Skeletal muscle tissue (tissue), 4 donors: ENCODE results near the gene PDE4D. TPM values are rescaled to one million over a fixed set of nuclear protein-coding genes. Genes with fewer than 3 reads are reported as not detected.
A peak's percentile ranks its signal among the peaks of the same experiment; 100 is the strongest.
"Not testable (repeated sequence)": the region's sequence is repeated elsewhere in the genome, so short reads cannot be mapped to it uniquely, and the experiment has no call there.

Experiments
- H3K27ac ChIP-seq: one replicate; pipeline ENCODE4 v1.7.0; 2013; ENCODE audit warnings: mild to moderate bottlenecking, low read depth, low read length, inconsistent platforms
- H3K27me3 ChIP-seq, 3 donors: one replicate each; pipeline ENCODE4 v1.7.0; 2013; ENCODE audit warnings: low read length in 3 of 3; ENCODE audit not compliant: control insufficient read depth in 3 of 3, insufficient read depth in 3 of 3
- H3K36me3 ChIP-seq, 3 donors: one replicate each; pipeline ENCODE4 v1.7.0; 2013; ENCODE audit warnings: low read length in 3 of 3; ENCODE audit not compliant: control insufficient read depth in 3 of 3, insufficient read depth in 3 of 3
- H3K4me1 ChIP-seq, 3 donors: one replicate each; pipeline ENCODE4 v1.7.0; 2013; ENCODE audit warnings: low read length in 3 of 3, mild to moderate bottlenecking in 3 of 3; ENCODE audit not compliant: control insufficient read depth in 3 of 3, insufficient read depth in 3 of 3
- H3K4me3 ChIP-seq, 3 donors: one replicate each; pipeline ENCODE4 v1.7.0; 2013; ENCODE audit warnings: low read length in 3 of 3
- H3K9ac ChIP-seq, 3 donors: one replicate each; pipeline ENCODE4 v1.7.0; 2013; ENCODE audit warnings: low read length in 3 of 3, mild to moderate bottlenecking in 3 of 3, moderate library complexity in 2 of 3, low read depth in 1 of 3
- H3K9me3 ChIP-seq, 3 donors: one replicate each; pipeline ENCODE4 v1.7.0; 2013; ENCODE audit warnings: low read length in 3 of 3; ENCODE audit not compliant: control insufficient read depth in 3 of 3
- total RNA-seq: library from RNA; depleted of rRNA; stranded (reverse); fragments of >200 nt; gene quantifications from one replicate; pipeline ENCODE4 v1.2.3, GENCODE V29; 2014
- donor health status: Osteomylitis.

PDE4D gene
- total RNA-seq, 1 donor from 2014 or later: 59.0 TPM

GRCh38 chr5:59756373-59757035 lies 137.0 kb downstream of the PDE4D start:
- Histone ChIP-seq H3K9me3 (no peaks in the 10 kb centered on the region), H3K27me3 (no peaks in the 10 kb centered on the region), H3K4me3 (no peak overlapping the region), H3K4me1 (no peaks in the 10 kb centered on the region), H3K9ac (no peak overlapping the region), H3K36me3 (no peaks in the 10 kb centered on the region), H3K27ac (no peak overlapping the region)

- H3K9ac ChIP-seq: no peak overlapping the region
- H3K4me1 ChIP-seq: no peaks in the 10 kb centered on the region
- no peaks in the 10 kb centered on the region for H3K9me3 ChIP-seq
- no peaks in the 10 kb centered on the region for H3K27me3 ChIP-seq
- no peaks in the 10 kb centered on the region for H3K36me3 ChIP-seq
- no peak overlapping the region for H3K4me3 ChIP-seq
- H3K27ac ChIP-seq: no peak overlapping the region
These were observed 138.1 kb downstream of the PDE4D start for GRCh38 chr5:59755476-59755875.

- no peaks in the 10 kb centered on the region for H3K9me3 ChIP-seq
- H3K27me3 ChIP-seq: no peaks in the 10 kb centered on the region
- no peaks in the 10 kb centered on the region for H3K36me3 ChIP-seq
- H3K4me3 ChIP-seq: no peak overlapping the region
- no peak overlapping the region for H3K27ac ChIP-seq
- no peaks in the 10 kb centered on the region for H3K4me1 ChIP-seq
- no peak overlapping the region for H3K9ac ChIP-seq
These were observed 139.9 kb downstream of the PDE4D start for GRCh38 chr5:59753599-59753998.

GRCh38 chr5:59749782-59750520 lies 143.6 kb downstream of the PDE4D start:
- H3K4me3 ChIP-seq: no peak overlapping the region
- H3K4me1 ChIP-seq: peaks cover 0 to 5% (median 4%) of the 10 kb centered on the region in 3 donors
- no peak overlapping the region for H3K9ac ChIP-seq
- no peaks in the 10 kb centered on the region for H3K9me3 ChIP-seq
- no peaks in the 10 kb centered on the region for H3K27me3 ChIP-seq
- H3K36me3 ChIP-seq: no peaks in the 10 kb centered on the region
- no peak overlapping the region for H3K27ac ChIP-seq

GRCh38 chr5:59748036-59748663 lies 145.4 kb downstream of the PDE4D start:
- not testable (repeated sequence) for H3K4me3 ChIP-seq, H3K9ac ChIP-seq, H3K36me3 ChIP-seq, H3K27ac ChIP-seq, H3K27me3 ChIP-seq, H3K9me3 ChIP-seq
- peaks cover 5 to 12% (median 8%) of the 10 kb centered on the region in 3 donors for H3K4me1 ChIP-seq

- H3K9me3 ChIP-seq: no peaks in the 10 kb centered on the region
- no peak overlapping the region for H3K9ac ChIP-seq
- H3K4me3 ChIP-seq: no peak overlapping the region
- no peak overlapping the region for H3K27ac ChIP-seq
- no peaks in the 10 kb centered on the region for H3K27me3 ChIP-seq
- peaks cover 5 to 12% (median 8%) of the 10 kb centered on the region in 3 donors for H3K4me1 ChIP-seq
- H3K36me3 ChIP-seq: no peaks in the 10 kb centered on the region
These were observed 147.2 kb downstream of the PDE4D start for GRCh38 chr5:59746241-59746765.

GRCh38 chr5:59745415-59745863 lies 148.1 kb downstream of the PDE4D start:
- Histone ChIP-seq H3K9ac (peak overlapping the region in 1 of 3 donors; percentile 46), H3K27ac (peak overlapping the region; percentile 26), H3K36me3 (no peaks in the 10 kb centered on the region), H3K27me3 (no peaks in the 10 kb centered on the region), H3K9me3 (no peaks in the 10 kb centered on the region), H3K4me3 (peak overlapping the region; percentile 19 to 62 (median 59)), H3K4me1 (peaks cover 5 to 12% (median 8%) of the 10 kb centered on the region in 3 donors)

GRCh38 chr5:59744531-59744992 lies 149.0 kb downstream of the PDE4D start:
- peak overlapping the region; percentile 26 for H3K27ac ChIP-seq
- H3K27me3 ChIP-seq: no peaks in the 10 kb centered on the region
- H3K9me3 ChIP-seq: no peaks in the 10 kb centered on the region
- H3K4me3 ChIP-seq: no peak overlapping the region
- H3K9ac ChIP-seq: no peak overlapping the region
- H3K36me3 ChIP-seq: no peaks in the 10 kb centered on the region
- peaks cover 5 to 12% (median 8%) of the 10 kb centered on the region in 3 donors for H3K4me1 ChIP-seq

GRCh38 chr5:59741599-59741998 lies 151.9 kb downstream of the PDE4D start:
- H3K36me3 ChIP-seq: no peaks in the 10 kb centered on the region
- H3K4me3 ChIP-seq: no peak overlapping the region
- peaks cover 5 to 12% (median 8%) of the 10 kb centered on the region in 3 donors for H3K4me1 ChIP-seq
- no peak overlapping the region for H3K9ac ChIP-seq
- H3K9me3 ChIP-seq: no peaks in the 10 kb centered on the region
- no peak overlapping the region for H3K27ac ChIP-seq
- no peaks in the 10 kb centered on the region for H3K27me3 ChIP-seq
